ENCODE measurements around the gene CLIC3.

Gene CLIC3

DNA sequence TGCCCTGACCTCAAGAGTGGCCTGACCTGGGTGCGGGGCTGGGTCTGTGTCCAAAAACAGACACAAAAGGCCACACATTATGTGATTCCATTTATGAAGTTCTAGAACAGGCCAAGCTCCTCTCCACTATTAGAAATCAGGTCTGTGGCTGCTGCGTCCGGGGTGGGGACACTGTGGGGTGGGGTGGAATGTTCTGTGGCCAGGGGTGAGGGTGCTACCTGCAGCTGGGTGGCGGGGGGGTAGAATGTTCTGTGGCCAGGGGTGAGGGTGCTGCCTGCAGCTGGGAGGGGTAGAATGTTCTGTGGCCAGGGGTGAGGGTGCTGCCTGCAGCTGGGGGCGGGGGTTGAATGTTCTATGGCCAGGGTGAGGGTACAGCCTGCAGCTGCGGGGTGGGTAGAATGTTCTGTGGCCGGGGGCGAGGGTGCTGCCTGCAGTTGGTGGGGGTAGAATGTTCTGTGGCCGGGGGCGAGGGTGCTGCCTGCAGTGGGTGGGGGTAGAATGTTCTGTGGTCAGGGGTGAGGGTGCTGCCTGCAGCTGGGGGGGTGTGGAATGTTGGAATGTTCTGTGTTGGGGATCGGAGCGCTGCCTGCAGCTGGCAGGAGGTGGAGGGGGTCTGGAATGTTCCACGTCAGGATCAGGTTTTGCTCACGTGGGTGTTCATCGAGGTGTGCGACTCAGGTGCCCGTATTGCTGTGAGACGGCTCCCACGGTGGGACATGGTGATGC, 36.0 kb downstream of the CLIC3 start:
- H3K4me3 ChIP-seq (ENCODE audit: low read length): no peak overlapping the region
- DNase-seq (ENCODE audit: low read depth, low spot score): no peak

DNA sequence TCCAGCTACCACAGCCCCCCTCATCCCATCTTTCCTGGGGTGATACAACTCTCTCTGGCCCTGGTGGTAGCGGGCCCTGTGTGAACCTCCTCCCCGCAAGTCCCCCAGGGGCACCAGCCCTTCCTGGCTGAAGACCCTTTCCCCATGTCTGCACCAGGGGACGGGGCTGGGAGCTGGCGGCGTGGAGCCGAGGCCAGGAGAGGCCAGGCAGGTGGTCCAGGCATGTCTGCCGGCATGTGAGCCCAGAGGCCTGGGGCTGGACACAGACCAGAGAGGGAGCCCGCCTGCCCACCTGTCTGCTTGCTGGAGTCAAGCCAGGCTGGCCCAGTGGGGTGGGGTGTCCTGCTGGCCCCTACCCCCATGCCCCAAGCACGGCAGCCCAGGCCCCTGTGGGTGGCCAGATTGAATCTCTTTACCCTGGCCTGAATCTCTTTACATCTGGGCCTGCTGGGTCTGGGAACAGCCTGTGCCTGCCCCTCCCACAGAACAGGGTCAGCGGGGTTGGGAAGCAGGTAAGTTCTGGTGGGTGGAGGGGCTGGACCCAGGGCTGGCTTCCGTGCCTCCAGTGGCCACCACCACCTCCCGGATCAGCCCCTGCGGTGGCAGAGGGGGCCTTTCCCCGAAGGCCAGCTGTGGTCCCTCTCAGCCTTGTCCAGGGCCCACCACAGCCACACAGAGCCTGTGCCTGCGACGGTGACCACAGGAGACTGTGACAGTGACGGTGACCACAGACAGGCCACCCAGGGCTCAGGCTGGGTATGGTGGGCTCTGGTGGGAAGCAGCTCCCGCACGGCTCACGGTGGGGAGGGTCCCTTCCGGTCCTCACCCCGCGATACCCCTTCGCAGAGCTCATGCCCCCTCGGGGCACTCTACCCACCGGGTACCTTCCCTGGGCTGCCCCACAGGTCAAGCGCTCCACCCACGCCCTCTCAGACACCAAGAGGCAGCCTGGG, 37.2 kb downstream of the CLIC3 start:
- H3K4me3 ChIP-seq (ENCODE audit: low read length): no peak overlapping the region
- DNase-seq (ENCODE audit: low read depth, low spot score): no peak

DNA sequence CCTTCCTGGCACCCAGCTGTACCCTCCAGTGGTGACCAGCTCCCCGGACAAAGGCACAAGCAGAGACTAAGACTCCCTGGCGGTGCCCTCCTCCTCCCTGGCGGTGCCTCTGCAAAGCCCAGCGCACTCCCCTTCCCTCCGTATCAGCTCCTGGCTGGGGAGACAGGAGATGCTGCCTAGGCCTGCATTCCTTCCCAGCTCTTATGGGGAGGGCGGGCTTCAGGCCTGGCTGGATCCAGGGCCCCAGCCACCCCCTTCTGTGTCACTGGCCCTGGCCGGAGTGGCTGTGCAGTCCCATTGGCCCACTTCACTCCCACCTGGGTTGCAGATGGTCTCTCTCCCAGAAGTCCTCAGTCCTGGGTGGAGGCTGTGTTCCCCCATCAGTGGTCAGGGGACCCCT, 37.9 kb downstream of the CLIC3 start:
- DNase-seq (ENCODE audit: low read depth, low spot score): no peak
- H3K4me3 ChIP-seq (ENCODE audit: low read length): no peak overlapping the region

DNA sequence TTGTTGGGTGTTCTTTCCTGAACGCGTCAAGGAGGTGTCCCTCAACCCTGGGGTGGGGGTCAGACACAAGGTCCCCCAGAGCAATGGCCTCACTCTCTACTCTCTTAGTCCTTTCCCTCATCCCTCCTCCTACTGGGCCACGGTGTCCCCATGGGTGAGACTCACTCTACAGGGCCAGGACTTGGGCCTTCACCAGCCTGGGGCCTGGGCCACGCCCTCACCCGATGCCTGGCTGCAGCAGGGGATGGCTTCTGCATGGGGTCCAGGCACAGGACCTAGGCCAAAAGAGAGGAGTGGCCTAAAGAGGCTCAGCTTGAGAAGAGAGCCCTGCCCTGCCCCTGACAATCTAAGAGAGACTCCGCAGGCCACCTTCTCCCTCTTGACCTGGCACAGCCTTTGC, 38.5 kb downstream of the CLIC3 start:
- no peak overlapping the region for H3K4me3 ChIP-seq (ENCODE audit: low read length)
- DNase-seq (ENCODE audit: low read depth, low spot score): no peak

GRCh38 chr9:136957461-136957860, 38.9 kb downstream of the CLIC3 start:
- no peak for DNase-seq (ENCODE audit: low read depth, low spot score)
- H3K4me3 ChIP-seq (ENCODE audit: low read length): no peak overlapping the region

DNA sequence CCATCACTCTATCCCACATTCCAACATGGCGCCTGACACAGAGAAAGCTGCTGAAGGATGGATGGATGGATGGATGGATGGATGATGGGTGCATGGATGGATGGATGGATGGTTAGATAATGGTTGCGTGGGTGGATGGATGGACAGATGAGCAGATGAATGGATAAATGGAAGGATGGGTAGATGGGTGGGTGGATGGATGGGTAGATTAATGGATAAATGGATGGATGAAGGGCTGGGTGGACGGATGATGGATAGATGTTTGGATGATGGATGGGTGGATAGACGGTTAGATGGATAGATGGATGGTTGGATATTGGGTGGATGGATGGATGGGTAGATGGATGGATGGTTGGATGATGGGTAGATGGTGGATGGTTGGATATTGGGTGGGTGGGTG, 39.8 kb downstream of the CLIC3 start:
- DNase-seq (ENCODE audit: low read depth, low spot score): no peak
- no peak overlapping the region for H3K4me3 ChIP-seq (ENCODE audit: low read length)

DNA sequence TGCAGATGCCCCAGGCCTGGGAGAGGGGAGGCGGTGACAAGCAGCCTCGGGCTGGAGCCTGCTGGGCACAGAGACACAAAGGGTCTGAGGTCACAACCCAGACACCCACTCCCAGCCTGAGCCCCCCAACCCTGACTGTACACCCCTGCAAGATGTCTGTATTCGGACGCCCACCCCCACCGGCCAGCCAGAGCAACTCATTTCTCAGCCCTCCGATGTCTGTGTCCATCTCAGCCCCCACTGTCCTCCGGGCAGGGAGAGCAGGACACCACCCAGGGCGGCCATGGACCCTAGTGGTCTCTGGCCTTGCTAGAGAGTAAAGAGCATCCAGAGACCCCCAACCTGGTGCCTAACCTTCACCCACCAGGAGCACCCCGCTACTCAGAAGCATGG, 40.4 kb downstream of the CLIC3 start:
- no peak overlapping the region for H3K4me3 ChIP-seq (ENCODE audit: low read length)
- DNase-seq (ENCODE audit: low read depth, low spot score): no peak

DNA sequence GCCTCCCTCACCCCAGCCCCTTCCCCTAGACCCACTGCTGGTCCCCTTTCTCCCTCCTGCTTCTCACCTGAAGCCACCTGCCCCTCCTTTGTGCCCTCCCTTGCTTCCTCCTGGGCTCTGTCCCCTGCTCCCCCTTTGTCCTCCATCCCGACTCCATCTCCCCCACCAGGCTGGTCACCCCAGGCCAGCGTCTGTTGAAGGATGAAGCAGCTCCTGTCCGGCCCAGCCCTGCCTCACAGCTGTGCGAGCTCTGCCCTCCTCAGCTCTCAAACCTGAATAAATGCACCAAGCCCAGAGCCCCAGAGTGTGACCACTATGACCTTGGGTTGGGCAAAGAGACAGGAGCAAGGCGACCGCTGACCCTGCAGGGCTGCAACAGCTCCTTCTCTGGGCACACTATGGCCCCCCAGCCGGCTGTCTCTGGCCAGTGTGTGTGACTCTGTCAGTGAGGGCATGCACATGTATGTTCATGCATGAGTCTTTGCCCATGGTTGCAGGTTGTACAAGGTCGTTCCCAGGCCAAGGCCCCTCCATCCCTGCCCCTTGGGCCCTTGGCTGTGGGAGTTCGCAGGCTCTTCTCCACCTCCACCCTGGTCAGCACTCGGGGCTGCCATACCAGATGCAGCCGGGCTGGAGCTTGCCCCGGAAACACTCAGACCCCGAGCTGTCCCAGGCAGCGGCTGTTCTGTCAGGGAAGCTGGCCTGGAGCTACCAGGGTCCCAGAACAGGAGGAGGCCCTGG, 41.0 kb downstream of the CLIC3 start:
- no peak for DNase-seq (ENCODE audit: low read depth, low spot score)
- H3K4me3 ChIP-seq (ENCODE audit: low read length): no peak overlapping the region

DNA sequence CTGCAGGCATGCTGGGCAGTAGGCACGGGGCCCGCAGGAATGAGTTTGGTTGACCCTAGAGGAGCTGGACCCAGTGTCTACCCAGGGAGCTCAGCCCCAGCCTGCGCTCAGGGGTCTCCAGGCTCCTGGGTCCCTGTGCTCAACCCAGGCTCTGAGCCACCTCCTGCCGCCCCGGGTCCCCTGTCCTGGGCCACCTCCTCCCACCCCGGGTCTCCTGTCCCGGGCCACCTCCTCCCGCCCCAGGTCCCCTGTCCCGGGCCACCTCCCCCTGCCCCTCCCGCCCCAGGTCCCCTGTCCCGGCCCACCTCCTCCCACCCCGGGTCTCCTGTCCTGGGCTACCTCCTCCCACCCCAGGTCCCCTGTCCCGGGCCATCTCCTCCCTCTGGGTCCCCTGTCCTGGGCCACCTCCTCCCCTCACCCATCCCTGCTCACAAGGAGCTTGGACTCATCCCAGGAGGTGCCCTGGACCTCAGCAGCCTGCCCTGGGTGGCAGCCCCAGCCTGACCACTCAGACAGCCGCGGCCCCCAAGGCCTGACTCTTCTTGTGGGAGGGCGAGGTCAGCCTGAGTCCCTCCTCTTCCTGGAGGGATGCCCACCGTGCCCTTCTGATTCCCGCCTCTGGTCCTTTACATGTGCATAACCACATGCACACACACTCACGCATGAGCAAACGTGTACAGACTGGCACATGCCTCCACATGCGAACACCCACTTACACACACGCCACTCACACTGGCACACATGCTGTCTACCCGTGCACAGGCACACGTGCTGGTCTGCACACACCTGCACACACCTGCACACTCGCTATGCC, 41.9 kb downstream of the CLIC3 start:
- H3K4me3 ChIP-seq (ENCODE audit: low read length): no peak overlapping the region
- no peak for DNase-seq (ENCODE audit: low read depth, low spot score)

DNA sequence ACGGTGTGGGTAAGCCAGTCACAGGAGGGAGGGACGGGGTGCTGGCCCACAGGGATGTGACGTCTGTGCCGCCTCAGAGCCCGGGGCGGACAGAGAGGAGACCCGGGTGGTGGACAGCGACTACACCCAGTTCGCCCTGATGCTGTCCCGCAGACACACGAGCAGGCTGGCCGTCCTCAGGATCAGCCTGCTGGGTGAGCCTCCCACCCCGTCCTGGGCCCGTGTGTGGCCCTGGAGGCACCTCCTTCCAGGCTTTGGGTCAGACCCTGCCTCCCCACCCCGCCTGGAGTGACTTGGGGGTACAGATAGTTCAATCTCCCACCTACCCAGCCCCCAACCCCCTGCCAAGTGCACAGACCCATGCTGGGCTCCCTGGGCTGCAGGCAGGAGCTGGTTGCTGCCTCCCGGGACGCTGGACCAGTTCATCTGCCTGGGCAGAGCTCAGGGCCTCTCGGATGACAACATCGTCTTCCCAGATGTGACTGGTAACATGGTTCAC, 42.5 kb downstream of the CLIC3 start:
- no peak for DNase-seq (ENCODE audit: low read depth, low spot score)
- no peak overlapping the region for H3K4me3 ChIP-seq (ENCODE audit: low read length)

DNA sequence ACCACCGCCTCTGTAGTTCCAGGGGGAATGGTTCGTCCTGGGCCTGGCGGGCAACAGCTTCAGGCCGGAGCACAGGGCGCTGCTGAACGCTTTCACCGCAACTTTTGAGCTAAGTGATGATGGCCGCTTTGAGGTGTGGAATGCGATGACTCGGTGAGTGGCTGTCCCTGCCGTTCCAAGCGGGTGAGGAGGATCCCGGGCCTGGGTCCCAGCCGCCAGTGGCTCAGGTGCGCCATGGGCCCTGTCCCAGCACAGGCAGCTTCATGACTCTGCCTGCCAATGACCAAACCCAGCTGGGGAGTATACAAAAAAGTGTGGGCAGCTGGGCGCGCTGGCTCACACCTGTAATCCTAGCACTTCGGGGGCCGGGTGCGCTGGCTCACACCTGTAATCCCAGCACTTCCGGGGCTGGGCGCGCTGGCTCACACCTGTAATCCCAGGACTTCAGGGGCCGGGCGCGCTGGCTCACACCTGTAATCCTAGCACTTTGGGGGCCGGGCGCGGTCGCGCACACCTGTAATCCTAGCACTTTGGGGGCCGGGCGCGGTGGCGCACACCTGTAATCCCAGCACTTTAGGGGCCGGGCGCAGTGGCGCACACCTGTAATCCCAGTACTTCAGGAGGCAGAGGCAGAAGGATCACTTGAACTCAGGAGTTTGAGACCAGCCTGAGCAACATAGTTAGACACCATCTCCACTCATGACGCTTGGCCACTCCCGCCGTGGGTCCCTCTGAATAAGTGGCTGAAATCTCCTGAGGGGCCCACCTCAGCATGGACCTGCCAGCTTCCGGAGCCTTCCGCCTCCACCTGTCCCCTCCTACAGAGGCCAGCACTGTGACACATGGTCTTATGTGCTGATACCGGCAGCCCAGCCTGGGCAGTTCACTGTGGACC, 43.2 kb downstream of the CLIC3 start:
- no peak for DNase-seq (ENCODE audit: low read depth, low spot score)
- no peak overlapping the region for H3K4me3 ChIP-seq (ENCODE audit: low read length)

DNA sequence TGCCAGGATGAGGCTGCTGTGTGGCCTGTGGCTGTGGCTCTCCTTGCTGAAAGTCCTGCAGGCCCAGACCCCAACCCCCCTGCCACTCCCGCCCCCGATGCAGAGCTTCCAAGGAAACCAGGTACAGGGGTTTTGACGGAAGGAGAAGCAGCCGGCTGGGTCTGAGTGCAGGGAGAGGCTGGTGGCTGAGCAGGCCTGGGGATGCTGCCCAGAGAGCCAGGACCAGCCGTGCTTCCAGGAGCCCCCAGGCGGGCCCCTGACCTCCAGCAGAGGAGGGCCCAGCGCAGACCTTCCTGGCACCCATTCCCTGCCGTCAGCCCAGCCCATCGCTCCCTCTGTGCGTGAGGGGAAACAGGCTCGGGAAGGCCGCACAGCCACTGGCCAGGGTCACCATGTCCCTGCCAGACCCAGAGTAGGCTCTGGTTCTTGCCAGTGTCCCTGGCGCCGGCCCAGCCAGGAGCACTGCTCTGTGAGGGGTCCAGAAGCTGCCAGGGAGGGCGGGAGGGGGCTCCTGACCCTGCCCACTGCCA, 44.0 kb downstream of the CLIC3 start:
- no peak overlapping the region for H3K4me3 ChIP-seq (ENCODE audit: low read length)
- no peak for DNase-seq (ENCODE audit: low read depth, low spot score)

GRCh38 chr9:136951541-136952320, 44.6 kb downstream of the CLIC3 start, which contains the start of gene LCN12:
Gene LCN12, plus strand, starts transcription at chr9:136952273. Its CDS starts 55 bp downstream, at chr9:136952328.
- no peak for DNase-seq (ENCODE audit: low read depth, low spot score)
- no peak within 1 kb of the TSS for H3K4me3 ChIP-seq (ENCODE audit: low read length)

- peak overlapping the region; percentile 69 for H3K4me3 ChIP-seq (ENCODE audit: low read length)
These were observed 45.6 kb downstream of the CLIC3 start for GRCh38 chr9:136950656-136951276.

DNA sequence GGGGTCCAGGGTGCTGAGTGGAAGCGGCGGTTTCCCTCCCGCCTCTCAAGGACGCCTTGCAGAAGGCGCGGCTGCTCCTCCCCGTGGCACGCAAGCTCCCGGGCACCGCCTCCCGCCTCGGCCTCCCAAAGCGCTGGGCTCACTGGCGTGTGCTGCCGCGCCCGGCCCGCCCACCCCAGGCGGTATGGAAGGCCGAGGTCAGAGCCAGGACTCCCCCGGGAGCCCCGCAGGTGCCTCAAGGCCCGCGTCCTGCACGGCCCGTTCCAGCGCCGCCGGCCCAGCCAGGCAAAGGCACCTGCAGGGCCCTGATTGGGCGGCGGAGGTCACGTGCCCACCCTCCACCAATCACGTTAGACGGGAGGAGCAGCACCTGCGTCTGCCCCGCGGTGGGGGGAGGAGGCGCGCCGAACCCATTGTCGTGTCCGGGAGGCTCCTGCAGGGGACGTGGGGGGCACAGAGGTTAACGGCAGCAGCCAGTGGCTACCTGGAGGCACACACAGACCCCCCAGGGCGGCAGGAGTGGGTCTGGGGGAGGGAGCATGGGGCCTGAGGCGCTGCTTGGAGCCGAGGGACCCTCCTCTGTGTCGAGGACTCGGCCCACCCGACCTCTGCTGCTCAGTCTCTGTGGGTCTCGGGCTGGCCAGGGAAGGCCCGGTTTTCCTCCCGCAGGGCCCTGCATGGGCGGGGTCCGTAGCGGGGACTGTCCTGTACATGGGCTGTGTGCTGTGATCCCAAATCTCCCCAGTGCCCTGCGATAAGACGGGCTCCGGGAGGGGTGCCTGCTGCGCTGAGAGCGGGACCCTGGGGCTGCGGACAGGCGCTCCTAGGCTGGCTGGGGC, 46.3 kb downstream of the CLIC3 start:
- H3K4me3 ChIP-seq (ENCODE audit: low read length): peak overlapping the region; percentile 69
- DNase-seq (ENCODE audit: low read depth, low spot score): peak; percentile 91

More at GRCh38 chr9:136950656-136951276, 45.6 kb downstream of the CLIC3 start:
- DNase-seq (ENCODE audit: low read depth, low spot score): no peak
